Fibroblast of pulmonary artery (primary cell): ENCODE data around the gene UNC13C.

Experiments
- DNase-seq: peaks from one replicate; pipeline ENCODE4 v3.0.0-alpha.2; 2010; ENCODE audit warnings: low read depth
- H3K4me3 ChIP-seq: replicated peaks from 2 replicates; pipeline ENCODE4 v1.5.1; 2011; ENCODE audit warnings: low read depth, mild to moderate bottlenecking, control low read depth, low read length, moderate library complexity
- TF ChIP-seq, protein P1 (sequence below): IDR thresholded peaks from 2 replicates; pipeline ENCODE4 v1.5.1; 2011; ENCODE audit warnings: mild to moderate bottlenecking, control low read depth, low read length, inconsistent platforms; ENCODE audit errors: missing control alignments

Gene UNC13C

DNA sequence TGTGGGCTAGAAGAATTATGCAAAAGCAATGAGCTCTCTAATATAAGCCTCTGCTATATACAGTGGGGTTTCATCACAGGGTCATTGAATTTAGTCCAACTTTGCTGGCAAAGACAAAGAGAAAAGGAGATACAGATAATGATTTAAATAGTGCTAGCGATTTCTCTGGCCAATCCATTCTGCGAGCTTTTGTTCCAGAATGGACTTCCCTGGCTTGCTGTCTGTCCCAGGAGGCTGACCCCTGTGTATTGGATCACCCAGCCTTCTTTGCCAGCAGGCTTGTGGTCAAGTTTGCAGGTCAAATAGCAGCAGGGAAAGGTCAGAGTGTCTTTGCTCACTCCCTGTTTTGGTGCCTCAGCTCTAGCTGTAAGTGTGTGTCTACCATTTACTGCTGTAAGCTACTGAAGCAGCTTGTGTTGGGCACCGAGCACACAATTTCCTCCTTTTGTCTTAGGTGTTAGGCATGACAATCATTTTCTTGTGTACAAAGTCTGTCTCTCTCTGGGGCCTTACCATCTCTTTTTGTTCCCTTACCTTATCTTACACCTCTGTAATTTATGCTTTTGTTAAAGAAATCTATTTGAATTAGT lies 55.7 kb downstream of the UNC13C start:
- TF ChIP-seq, protein P1, sequence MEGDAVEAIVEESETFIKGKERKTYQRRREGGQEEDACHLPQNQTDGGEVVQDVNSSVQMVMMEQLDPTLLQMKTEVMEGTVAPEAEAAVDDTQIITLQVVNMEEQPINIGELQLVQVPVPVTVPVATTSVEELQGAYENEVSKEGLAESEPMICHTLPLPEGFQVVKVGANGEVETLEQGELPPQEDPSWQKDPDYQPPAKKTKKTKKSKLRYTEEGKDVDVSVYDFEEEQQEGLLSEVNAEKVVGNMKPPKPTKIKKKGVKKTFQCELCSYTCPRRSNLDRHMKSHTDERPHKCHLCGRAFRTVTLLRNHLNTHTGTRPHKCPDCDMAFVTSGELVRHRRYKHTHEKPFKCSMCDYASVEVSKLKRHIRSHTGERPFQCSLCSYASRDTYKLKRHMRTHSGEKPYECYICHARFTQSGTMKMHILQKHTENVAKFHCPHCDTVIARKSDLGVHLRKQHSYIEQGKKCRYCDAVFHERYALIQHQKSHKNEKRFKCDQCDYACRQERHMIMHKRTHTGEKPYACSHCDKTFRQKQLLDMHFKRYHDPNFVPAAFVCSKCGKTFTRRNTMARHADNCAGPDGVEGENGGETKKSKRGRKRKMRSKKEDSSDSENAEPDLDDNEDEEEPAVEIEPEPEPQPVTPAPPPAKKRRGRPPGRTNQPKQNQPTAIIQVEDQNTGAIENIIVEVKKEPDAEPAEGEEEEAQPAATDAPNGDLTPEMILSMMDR: no peak
- no peak for DNase-seq
- H3K4me3 ChIP-seq: no peak overlapping the region

- no peak overlapping the region for H3K4me3 ChIP-seq
- TF ChIP-seq, protein P1: no peak
- no peak for DNase-seq
These were observed 57.4 kb downstream of the UNC13C start for GRCh38 chr15:54035616-54036015.

GRCh38 chr15:54045397-54045796 lies 67.2 kb downstream of the UNC13C start:
- no peak for DNase-seq
- TF ChIP-seq, protein P1: no peak
- no peak overlapping the region for H3K4me3 ChIP-seq

GRCh38 chr15:54046093-54046492 lies 67.9 kb downstream of the UNC13C start:
- TF ChIP-seq, protein P1: no peak
- no peak for DNase-seq
- H3K4me3 ChIP-seq: no peak overlapping the region

GRCh38 chr15:54064365-54064764 lies 86.1 kb downstream of the UNC13C start:
- no peak for DNase-seq

DNA sequence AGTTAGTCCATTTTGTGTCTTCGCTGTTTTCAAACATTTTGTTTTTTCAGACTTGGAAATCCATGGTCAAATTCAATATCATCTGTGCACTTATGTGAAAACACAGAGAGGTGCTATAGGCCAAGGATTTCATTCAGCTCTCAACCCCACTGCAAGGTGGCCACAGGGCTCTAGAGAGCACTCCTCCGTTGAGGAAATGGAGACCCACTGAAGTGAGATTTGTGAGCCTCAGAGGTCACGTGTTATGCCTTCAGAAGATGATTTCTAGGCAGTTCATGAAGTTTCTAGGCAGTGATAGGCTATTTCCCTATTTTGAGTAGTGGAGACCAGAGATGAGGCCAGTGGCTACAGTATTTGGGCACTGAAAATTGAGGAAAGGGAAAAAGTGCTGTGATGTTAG lies 88.2 kb downstream of the UNC13C start:
- DNase-seq: no peak
- TF ChIP-seq, protein P1: no peak

More at GRCh38 chr15:54064365-54064764, 86.1 kb downstream of the UNC13C start:
- TF ChIP-seq, protein P1: no peak
- H3K4me3 ChIP-seq: no peak overlapping the region

GRCh38 chr15:54082836-54083492 lies 104.7 kb downstream of the UNC13C start:
- TF ChIP-seq, protein P1: peak; percentile 75
- peak; percentile 8 for DNase-seq
- H3K4me3 ChIP-seq: no peak overlapping the region

More for the DNA sequence above, 88.2 kb downstream of the UNC13C start:
- H3K4me3 ChIP-seq: no peak overlapping the region
